Suppressor macrophage treated with lipopolysaccharide for 4 hours (primary cell): ENCODE data around the gene CNGB1.
"Not testable (repeated sequence)": the region's sequence is repeated elsewhere in the genome, so short reads cannot be mapped to it uniquely, and the experiment has no call there.

ENCODE experiments used
- DNase-seq: peaks from one replicate; pipeline ENCODE4 v3.0.0-alpha.2; 2020

CNGB1 gene

GRCh38 chr16:57970970-57971369, at the start of gene CNGB1:
TSS of gene CNGB1 (minus strand) at chr16:57971128. CDS start at chr16:57967286, 3,842 bp downstream.
- no peak for DNase-seq

GRCh38 chr16:58019866-58020538, 49.1 kb upstream of the CNGB1 start:
- DNase-seq = no peak

- no peak for DNase-seq
Measured at GRCh38 chr16:58018803-58019202, 47.9 kb upstream of the CNGB1 start.

- no peak for DNase-seq
Measured at GRCh38 chr16:58016840-58017446, 46.0 kb upstream of the CNGB1 start.

- DNase-seq = no peak
Measured at GRCh38 chr16:58013201-58013956, 42.5 kb upstream of the CNGB1 start.

- DNase-seq = no peak
Measured at GRCh38 chr16:58012481-58012880, 41.6 kb upstream of the CNGB1 start.

GRCh38 chr16:58011652-58012051, 40.7 kb upstream of the CNGB1 start:
- no peak for DNase-seq

- DNase-seq = no peak
Measured at GRCh38 chr16:58010886-58011285, 40.0 kb upstream of the CNGB1 start.

GRCh38 chr16:58009856-58010416, 39.0 kb upstream of the CNGB1 start:
- DNase-seq = no peak

GRCh38 chr16:58004736-58005135, 33.8 kb upstream of the CNGB1 start:
- not testable (repeated sequence) for DNase-seq

GRCh38 chr16:58002936-58003335, 32.0 kb upstream of the CNGB1 start:
- no peak for DNase-seq

GRCh38 chr16:58002416-58002800, 31.5 kb upstream of the CNGB1 start:
- DNase-seq = no peak

- DNase-seq = no peak
Measured at GRCh38 chr16:58001781-58002415, 31.0 kb upstream of the CNGB1 start.

- peak; percentile 91 for DNase-seq
Measured at GRCh38 chr16:58000706-58001676, 30.1 kb upstream of the CNGB1 start, which contains the start of gene USB1. TSS of gene USB1 (plus strand) at chr16:58001407. CDS start at chr16:58001484, 77 bp downstream.

- peak; percentile 41 for DNase-seq
Measured at GRCh38 chr16:57999971-58000705, 29.2 kb upstream of the CNGB1 start, which contains the start of gene ZNF319. TSS of gene ZNF319 (minus strand) at chr16:58000672. CDS start at chr16:57998265, 2,407 bp downstream.

- DNase-seq = peak; percentile 40
Measured at GRCh38 chr16:57999366-57999970, 28.5 kb upstream of the CNGB1 start.

- peak; percentile 6 for DNase-seq
Measured at GRCh38 chr16:57998992-57999365, 28.1 kb upstream of the CNGB1 start.

GRCh38 chr16:57998486-57998885, 27.6 kb upstream of the CNGB1 start:
- DNase-seq = peak; percentile 31

- DNase-seq = no peak
Measured at GRCh38 chr16:57997528-57998265, 26.8 kb upstream of the CNGB1 start.

GRCh38 chr16:57997176-57997527, 26.2 kb upstream of the CNGB1 start:
- no peak for DNase-seq
